ENCODE results near the gene KCNK4. TPM values are rescaled to one million over a fixed set of nuclear protein-coding genes. Genes with fewer than 3 reads are reported as not detected.

Gene KCNK4
- not detected for total RNA-seq
- polyA plus RNA-seq (ENCODE audit: insufficient read length in 6 of 6): under 1 TPM in 2 of 6 donors, not detected in 4; 0.11 to 0.14 TPM
- long read RNA-seq, donor 1: 0 reads
- long read RNA-seq, donor 2: 0 reads
- long read RNA-seq, donor 3: 0 reads
- long read RNA-seq, donor 4: 0 reads
- long read RNA-seq, donor 5: 0 reads
- long read RNA-seq, donor 6: 0 reads
- long read RNA-seq, donor 7: 0 reads
- long read RNA-seq, donor 8: 0 reads
- long read RNA-seq, donor 9: 0 reads
- long read RNA-seq, donor 10: 0 reads
- long read RNA-seq, donor 11, partial matches to known transcripts: 0 of 1 reads
- long read RNA-seq, donor 11, other reads (novel, unspliced or antisense): 0 of 1 reads
- long read RNA-seq, donor 12: 0 reads

DNA sequence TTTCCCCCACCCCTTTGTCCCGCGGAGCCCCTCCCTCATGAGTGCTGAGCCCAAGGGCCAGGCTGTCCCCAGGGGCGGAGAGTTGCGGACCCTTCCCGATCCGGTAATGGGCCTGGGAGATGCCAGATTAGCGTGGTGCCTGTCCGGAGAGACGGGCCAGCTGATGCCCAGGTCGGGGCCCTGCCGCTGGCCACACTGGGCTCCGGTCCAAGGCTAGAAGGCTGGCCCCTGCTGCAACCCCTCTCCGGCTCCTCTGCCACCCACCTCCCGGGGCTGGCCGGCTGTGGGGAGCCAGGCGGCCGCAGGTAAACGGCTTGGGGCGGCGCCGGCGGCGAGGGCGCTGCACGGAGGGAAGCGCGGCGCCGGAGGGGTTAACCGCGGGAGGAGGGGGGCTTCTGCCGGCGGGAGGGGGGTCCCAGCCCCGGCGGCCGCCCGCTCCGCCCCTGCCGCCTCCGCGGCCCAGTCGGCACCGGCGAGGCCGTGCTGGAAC is at the start of gene KCNK4:
Gene KCNK4, plus strand, starts transcription at position 41 of the 490 bp plus-strand sequence. CDS start 1,717 bp downstream, outside the sequence.
- H3K36me3 ChIP-seq: peaks cover 0 to 7% of the 10 kb centered on the region in 2 donors
- peaks cover 14 to 26% of the 10 kb centered on the region in 2 donors for H3K4me1 ChIP-seq
- TF ChIP-seq, protein P1, sequence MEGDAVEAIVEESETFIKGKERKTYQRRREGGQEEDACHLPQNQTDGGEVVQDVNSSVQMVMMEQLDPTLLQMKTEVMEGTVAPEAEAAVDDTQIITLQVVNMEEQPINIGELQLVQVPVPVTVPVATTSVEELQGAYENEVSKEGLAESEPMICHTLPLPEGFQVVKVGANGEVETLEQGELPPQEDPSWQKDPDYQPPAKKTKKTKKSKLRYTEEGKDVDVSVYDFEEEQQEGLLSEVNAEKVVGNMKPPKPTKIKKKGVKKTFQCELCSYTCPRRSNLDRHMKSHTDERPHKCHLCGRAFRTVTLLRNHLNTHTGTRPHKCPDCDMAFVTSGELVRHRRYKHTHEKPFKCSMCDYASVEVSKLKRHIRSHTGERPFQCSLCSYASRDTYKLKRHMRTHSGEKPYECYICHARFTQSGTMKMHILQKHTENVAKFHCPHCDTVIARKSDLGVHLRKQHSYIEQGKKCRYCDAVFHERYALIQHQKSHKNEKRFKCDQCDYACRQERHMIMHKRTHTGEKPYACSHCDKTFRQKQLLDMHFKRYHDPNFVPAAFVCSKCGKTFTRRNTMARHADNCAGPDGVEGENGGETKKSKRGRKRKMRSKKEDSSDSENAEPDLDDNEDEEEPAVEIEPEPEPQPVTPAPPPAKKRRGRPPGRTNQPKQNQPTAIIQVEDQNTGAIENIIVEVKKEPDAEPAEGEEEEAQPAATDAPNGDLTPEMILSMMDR (IDR thresholded peaks at IDR 0.05): no peak
- no peaks in the 10 kb centered on the region for H3K9me3 ChIP-seq
- ATAC-seq (no peak), DNase-seq (no peak)
- intact Hi-C loops (cut with DNase I): no loop called here
- no peak within 1 kb of the TSS for H3K27ac ChIP-seq
- peak within 1 kb of the TSS; percentile 11 to 14 for H3K4me3 ChIP-seq
- H3K27me3 ChIP-seq: peaks cover 39 to 65% of the 10 kb centered on the region in 2 donors

DNA sequence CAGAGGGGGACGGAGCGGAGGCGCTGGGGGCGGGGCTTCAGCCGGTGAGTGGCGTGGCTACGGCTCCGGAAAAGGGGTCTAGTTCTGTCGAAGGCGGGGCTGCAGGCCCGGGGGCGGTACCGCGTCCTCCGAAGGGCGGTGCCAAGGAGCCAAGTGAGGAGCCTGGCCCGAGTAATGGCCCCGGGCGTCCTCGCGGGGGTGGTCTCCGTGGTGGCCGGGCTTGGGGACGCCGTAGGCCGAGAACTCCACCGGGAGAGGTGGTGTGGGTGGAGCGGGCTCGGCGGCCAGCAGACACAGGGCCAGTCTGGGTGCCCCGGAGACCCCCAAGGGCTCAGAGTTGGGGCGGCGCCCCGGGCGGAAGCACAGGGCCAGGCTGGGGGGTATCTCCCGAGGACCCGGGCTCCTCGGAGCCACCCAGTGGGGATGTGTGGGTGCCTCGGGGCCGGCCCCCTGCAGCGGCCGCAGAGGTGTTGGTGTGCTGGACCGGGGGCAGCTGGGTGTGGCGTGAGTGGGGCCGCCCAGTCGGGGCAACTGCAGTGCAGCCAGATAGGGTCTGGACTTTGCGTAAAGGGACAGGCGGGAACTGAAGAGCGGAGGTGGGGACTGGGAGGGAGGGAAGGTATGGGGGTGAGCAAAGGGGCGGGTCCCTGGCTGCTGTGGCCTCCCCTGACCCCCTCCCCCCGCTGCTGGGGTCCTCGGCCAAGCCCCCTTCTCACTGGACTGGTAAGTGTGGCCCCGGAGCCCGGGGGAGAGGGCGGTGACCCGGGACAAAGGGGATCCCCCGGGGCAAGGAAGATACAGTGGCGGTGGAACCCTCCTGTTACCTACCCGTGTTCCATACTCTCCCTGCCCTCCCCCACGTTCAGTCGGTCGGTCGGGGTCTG is 49.4 kb upstream of the KCNK4 start:
- Histone ChIP-seq H3K27me3 (no peaks in the 10 kb centered on the region), H3K27ac (peak overlapping the region; percentile 82 to 98), H3K4me3 (peak overlapping the region; percentile 79 to 82), H3K9me3 (no peaks in the 10 kb centered on the region), H3K4me1 (peaks cover 20 to 82% of the 10 kb centered on the region in 2 donors), H3K36me3 (peaks cover 0 to 34% of the 10 kb centered on the region in 2 donors)
- peak; percentile 4 for ATAC-seq
- intact Hi-C loops (cut with DNase I): no loop called here
- TF ChIP-seq, protein P1 (IDR thresholded peaks at IDR 0.05): no peak
- DNase-seq: peak in 1 of 4 donors; percentile 43

DNA sequence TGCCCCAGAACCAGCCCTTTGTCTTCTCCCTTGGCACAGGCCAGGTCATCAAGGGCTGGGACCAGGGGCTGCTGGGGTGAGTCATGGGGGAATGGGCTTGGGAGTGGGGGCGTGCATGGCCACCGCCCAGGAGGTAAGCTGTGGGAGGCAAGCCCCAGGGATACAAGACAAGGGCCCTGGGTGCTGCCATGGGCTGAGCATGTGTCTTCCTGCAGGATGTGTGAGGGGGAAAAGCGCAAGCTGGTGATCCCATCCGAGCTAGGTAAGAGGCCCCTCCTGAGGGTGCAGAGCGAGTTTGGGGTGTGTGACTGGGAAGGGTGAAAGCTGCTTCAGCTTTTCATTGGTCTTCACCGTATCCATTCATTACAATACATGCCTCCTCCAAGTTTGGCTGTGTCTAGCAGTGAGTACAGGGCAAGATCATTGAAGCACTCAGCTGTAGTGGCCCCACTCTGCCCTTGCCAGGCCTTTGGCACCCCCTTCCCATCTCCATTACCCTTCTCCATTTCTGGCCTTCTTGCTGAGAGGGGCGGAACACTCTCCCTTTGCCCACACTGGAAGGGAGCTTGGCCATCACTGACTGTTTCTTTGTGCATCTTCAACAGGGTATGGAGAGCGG is 47.8 kb upstream of the KCNK4 start:
- Histone ChIP-seq H3K27ac (no peak overlapping the region), H3K4me3 (peak overlapping the region in 1 of 2 donors; percentile 82), H3K27me3 (no peaks in the 10 kb centered on the region), H3K9me3 (no peaks in the 10 kb centered on the region), H3K36me3 (peaks cover 0 to 27% of the 10 kb centered on the region in 2 donors), H3K4me1 (peaks cover 14 to 78% of the 10 kb centered on the region in 2 donors)
- peak in 1 of 4 donors; percentile 49 for DNase-seq
- no peak for ATAC-seq
- intact Hi-C loops (cut with DNase I): no loop called here
- TF ChIP-seq, protein P1 (IDR thresholded peaks at IDR 0.05): no peak

DNA sequence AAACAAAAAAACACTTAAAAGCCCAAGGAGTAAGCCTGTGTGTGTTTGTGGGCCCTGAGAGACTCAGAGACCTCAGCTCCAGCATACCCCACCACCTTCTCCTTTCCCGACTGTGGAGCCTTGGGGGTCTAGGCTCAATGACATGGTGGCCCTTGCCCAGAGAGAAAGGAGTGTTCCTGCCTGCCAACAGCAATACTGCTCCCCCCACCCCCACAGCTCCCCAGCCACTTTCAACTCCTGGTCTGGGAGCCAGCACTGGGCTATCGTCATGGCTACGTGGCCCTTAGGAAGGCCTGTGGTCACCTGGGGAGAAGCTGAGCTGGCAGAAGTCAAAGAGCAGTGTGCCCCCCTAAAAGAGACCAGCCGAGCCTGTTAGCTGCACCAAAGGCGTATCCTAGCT is 47.0 kb upstream of the KCNK4 start:
- TF ChIP-seq, protein P1 (IDR thresholded peaks at IDR 0.05): no peak
- DNase-seq (no peak), ATAC-seq (no peak)
- Histone ChIP-seq H3K4me3 (no peak overlapping the region), H3K27me3 (no peaks in the 10 kb centered on the region), H3K27ac (no peak overlapping the region), H3K4me1 (peaks cover 14 to 71% of the 10 kb centered on the region in 2 donors), H3K36me3 (peaks cover 0 to 20% of the 10 kb centered on the region in 2 donors), H3K9me3 (no peaks in the 10 kb centered on the region)
- intact Hi-C loops (cut with DNase I): no loop called here
